IPS DF 4.7 (cell line): ENCODE measurements around the gene RSPH9.
"Not testable (repeated sequence)": the region's sequence is repeated elsewhere in the genome, so short reads cannot be mapped to it uniquely, and the experiment has no call there.

Experiments used
- DNase-seq: peaks from one replicate; pipeline ENCODE4 v3.0.0-alpha.2; 2013; ENCODE audit warnings: low spot score; ENCODE audit errors: extremely low read depth

The RSPH9 gene

DNA sequence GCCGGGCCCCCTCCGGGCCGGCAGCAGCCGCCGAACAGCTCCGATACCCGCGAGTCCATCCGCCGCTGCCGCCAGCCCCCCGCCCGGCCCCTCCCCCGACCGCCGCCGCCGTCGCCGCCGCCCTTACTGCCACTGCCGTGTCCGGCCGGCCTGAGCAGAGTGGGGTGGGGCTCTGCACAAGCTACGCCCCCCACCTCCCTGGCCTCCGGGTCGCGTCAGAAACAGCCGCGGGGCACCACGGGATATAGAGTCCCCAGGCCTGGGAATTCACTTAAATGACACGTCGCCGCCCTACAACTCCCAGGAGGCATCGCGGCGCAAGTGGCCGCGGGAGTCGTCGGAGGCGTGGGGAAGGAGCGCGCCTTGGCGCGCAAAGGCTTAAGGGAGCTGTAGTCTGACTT lies 15.7 kb upstream of the RSPH9 start, which contains the start of gene GTPBP2:
GTPBP2 (minus strand) TSS at position 161 of the 401 bp plus-strand sequence; CDS start at position 59, 102 bp downstream.
- DNase-seq = peak; percentile 87

DNA sequence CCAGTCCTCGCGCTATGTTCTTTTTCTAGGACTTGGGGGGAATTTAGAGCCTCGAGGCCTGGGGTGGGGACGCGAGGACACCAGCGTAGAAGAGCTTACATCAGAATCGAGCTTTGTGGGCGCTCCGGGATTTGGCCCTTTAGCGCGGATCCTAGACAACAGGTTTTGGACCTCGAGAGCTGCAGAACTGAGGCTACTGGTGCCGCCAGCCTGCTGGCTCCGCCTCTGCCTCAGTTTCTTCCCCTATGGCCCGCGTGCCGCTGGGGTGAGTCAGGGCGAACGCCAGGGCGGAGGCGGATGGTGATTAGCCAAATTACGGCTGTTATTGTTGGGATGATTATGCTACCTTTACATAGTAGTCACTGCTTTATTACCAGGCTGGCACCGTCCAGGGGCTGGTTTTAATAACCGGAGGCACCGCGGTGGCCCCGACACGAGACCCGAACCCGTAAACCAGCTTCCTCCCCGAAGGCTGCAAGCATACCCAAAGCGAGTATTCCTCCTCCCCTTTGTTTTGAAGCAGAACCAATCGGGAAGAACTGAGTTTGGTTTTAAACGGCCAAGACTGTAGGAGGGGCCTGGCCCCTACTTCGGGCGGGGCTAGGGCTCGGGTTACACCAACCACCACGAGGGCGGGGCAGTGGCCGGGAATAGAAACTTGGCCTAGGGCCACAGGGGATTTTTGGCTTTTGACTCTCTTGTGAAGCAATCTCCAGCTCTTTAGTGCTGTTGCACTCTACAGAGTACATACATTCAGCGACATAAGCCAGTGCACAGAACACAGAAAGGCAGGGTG lies 15.1 kb upstream of the RSPH9 start:
- DNase-seq = peak; percentile 87

- DNase-seq = no peak
These were observed 13.7 kb upstream of the RSPH9 start for GRCh38 chr6:43630980-43631619.

GRCh38 chr6:43633002-43633401 lies 11.8 kb upstream of the RSPH9 start:
- DNase-seq = not testable (repeated sequence)

DNA sequence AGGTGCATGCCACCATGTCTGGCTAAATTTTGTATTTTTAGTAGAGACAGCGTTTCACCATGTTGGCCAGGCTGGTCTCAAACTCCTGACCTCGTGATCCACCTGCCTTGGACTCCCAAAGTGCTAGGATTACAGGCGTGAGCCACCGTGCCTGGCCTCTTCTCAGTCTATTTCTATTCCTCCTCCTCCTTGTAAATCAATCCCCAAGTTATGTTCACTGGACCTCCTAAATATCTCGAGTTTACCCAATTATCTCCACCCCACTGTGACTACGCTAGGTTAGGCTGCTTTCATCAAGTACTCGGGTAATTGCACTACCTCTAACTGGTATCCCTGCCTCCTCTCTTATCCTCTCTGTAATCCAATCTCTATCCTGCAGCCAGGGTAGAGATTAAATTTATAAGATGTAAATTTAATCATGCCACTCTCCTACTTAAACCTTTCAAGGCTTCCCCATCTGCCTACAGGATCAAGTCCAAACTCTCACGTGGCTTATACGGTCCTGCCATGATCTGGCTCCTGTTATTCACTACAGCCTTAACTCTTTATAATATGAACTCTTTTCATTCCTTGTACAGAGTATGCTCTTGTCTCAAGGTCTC lies 10.0 kb upstream of the RSPH9 start:
- DNase-seq = no peak

DNA sequence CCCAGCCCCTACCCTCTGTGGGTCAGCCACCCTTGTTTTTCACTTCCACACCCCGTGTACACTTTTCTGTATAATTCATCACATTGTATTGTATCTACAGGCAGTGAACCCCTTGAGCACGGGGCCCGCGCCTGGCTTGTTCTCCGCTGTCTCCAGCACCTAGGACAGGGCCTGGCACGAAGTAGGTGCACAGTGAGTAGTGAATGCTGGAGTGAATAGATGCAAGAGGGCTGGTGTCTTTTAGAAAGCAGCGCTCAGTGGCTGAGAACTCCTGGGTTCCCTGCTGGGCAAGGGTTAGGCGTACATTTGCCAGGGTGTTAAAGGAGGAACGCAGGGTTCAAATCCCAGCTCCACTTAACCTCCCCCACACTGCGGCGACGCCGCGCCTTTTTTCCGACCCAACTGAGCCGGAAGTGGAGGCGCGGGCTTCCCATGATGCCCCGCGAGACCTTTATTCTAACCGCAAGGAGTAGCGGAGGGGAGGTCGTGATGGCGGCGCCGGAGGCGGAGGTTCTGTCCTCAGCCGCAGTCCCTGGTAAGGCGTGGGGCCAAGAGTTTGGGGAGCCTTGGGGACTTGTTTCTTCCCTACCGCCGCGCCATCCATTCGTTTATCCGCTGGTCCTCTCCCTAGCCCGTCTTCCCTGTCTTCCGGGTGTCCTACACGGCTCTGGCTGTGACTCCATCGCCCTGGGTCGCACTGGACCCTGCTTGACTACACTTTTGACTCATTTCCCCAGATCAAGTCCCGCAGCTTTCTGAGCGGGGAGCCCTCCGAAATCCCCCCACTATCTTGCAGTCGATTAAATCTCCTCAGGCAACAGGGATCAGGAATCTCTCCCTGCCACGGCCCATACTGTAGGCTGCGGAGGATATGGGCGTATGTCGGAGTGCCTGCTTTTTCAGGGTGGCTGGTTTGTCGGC lies 9.2 kb upstream of the RSPH9 start, which contains the start of gene MAD2L1BP:
MAD2L1BP (plus strand) TSS at position 454 of the 921 bp plus-strand sequence; CDS start at position 490, 36 bp downstream.
- DNase-seq = no peak

DNA sequence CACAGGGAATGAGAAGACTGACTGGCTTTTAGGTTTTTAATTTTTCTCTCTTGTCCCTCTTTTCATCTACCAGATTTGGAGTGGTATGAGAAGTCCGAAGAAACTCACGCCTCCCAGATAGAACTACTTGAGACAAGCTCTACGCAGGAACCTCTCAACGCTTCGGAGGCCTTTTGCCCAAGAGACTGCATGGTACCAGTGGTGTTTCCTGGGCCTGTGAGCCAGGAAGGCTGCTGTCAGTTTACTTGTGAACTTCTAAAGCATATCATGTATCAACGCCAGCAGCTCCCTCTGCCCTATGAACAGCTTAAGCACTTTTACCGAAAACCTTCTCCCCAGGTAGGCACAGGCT lies 8.6 kb upstream of the RSPH9 start:
- no peak for DNase-seq

- DNase-seq = no peak
These were observed 4.6 kb upstream of the RSPH9 start for GRCh38 chr6:43639984-43640800.

GRCh38 chr6:43645613-43645964 lies 753 bp downstream of the RSPH9 start:
- DNase-seq = no peak

GRCh38 chr6:43647613-43648012 lies 2.8 kb downstream of the RSPH9 start:
- no peak for DNase-seq

GRCh38 chr6:43648248-43648647 lies 3.4 kb downstream of the RSPH9 start:
- no peak for DNase-seq

- not testable (repeated sequence) for DNase-seq
These were observed 8.0 kb downstream of the RSPH9 start for GRCh38 chr6:43652822-43653221.

DNA sequence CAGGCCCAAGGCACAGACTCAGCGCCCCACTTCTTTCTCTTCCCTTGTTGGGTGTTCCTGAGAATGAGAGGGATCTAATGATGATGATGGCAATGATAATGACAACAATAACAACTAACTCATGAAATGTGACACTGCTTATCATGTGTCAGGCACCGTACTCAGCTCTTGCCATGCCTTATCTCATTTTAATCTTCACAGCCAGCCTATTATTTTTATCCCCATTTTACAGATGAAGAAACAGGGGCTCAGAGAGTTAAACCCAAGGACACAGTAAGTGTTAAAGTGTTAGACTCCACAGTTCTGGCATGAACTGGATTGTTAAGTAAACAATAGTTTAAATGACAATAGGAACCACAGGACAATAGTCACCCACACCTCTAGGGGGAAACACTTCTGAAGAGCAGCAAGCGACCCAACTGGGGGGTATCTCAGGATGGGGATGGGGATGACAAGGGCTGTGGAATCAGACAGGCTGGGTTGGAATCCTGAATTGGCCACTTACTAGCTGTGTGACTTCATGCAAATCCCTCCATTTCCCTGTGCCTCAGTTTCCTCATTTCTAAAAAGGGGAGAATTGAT lies 12.5 kb downstream of the RSPH9 start:
- DNase-seq = no peak

DNA sequence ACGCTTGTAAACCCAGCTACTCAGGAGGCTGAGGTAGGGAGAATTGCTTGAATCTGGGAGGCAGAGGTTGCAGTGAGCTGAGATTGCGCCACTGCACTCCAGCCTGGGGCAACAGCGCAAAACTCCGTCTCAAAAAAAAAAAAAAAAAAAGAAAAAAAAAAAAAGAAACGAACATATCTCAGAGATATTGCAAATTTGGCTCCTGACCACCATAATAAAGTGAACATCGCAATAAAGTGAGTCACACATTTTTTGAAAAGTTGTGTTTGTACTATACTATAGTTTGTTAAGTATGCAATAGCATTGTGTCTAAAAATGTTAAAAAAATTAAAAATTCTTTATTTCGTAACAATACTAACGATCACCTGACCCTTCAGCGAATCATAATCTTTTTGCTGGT lies 13.3 kb downstream of the RSPH9 start:
- DNase-seq = no peak

- DNase-seq = not testable (repeated sequence)
These were observed 18.1 kb downstream of the RSPH9 start for GRCh38 chr6:43662948-43663347.

GRCh38 chr6:43665376-43665775 lies 20.5 kb downstream of the RSPH9 start:
- no peak for DNase-seq

DNA sequence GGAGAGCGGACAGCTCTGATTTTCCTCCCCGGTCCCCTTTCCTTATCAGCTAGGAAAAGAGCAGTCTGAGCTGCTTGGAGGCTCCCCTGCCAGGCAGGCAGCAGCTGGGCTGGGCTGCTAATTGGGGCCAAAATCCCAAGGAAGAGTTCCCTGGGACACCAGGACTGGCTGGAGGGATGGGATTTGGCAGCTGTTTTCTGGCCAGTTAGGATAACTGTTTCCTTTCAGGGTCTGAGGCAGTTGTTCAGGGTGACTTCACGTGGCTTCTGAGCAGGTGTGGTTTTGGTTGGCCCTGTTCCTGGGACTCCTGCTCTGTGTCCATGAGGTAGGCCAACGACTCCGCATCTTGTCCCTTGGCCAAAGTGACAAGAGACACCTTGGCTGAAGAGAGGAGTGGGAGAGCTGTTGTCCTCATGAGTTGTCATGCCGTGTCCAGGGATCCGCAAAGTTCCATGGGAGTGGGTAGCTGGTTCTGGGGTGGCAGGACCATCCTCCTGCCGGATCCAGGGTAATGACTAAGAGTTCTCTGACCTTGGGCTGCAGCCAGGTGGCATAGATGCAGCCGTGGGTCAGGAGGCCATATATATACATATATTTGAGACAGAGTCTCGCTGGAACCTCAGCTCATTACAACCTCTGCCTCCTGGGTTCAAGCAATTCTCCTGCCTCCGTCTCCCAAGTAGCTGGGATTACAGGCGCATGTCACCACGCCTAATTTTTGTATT lies 21.5 kb downstream of the RSPH9 start:
- DNase-seq = no peak

DNA sequence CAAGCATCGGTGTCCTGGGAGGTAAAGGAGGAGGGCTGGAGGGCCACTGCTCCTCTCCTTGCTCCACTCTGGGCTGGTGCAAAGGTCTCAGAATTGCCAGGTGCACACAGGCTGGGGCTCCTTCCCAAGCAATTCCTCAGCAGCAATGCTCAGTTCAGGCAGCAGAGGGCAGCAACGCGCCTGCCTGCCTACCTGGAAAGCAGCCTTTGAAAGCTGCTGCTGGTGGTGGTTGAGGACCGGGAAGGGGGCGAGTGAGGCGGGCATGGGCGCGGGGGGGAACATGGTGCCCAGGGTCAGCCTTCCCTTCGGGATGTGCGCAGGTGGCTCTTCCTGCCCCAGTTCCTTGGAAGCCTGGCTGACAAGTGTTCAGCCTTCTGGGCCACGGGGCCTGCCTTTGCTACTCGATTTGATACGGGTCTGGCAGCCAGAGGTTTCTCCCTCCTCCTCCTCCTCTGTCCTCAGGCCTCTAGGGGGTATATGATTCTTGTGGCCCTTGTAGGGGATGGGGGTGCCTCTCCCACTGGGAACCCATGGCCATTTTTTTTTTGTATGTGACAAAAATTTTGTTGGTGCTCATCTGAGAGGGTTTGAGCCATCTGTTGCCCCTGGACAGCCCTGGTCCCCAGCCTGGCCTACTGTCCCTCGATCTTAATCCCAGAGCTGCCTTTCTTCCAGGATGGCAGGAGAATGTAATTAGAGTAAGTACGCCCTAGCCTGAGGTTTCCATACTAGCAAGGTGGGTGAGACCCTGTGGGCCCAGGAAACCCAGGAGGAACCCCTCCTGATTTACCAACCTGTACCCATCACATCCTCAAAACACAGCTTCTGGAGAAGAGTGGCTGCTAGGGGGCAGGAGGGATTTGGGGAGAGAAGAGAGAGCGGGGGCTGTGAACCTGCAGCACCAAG lies 22.7 kb downstream of the RSPH9 start:
- no peak for DNase-seq
